Activated CD4-positive, alpha-beta T cell treated with anti-CD3 and anti-CD28 coated beads for 36 hours (primary cell): ENCODE data around the gene ZNF892. TPM values are rescaled to one million over a fixed set of nuclear protein-coding genes. Genes with fewer than 3 reads are reported as not detected.

Experiments used
- ATAC-seq: fragments of 200-7000 bp; cut with Tn5 transposase; one replicate; pipeline ENCODE4 v1.10.0; 2021; ENCODE audit warnings: mild to moderate bottlenecking, moderate library complexity
- CTCF ChIA-PET: fragments of 350-600 bp; sonication (Branson Sonifier 250); formaldehyde crosslinking; loops from one replicate; lab custom pipeline; 2021; ENCODE audit warnings: antibody characterized with exemption; lab: Charles Lee
- POLR2A ChIA-PET: fragments of 350-600 bp; sonication (Branson Sonifier 250); formaldehyde crosslinking; loops from one replicate; lab custom pipeline; 2021; ENCODE audit warnings: antibody characterized with exemption, inconsistent platforms; lab: Charles Lee
- DNase-seq: peaks from one replicate; pipeline ENCODE4 v3.0.0-alpha.2; 2020
- H3K27ac Mint-ChIP-seq: one replicate; pipeline ENCODE4 v1.8.0; 2021; ENCODE audit warnings: mixed read lengths
- H3K27me3 Mint-ChIP-seq: one replicate; pipeline ENCODE4 v1.8.0; 2021; ENCODE audit warnings: mixed read lengths
- H3K36me3 Mint-ChIP-seq: one replicate; pipeline ENCODE4 v1.8.0; 2021; ENCODE audit warnings: low read depth, mixed read lengths
- H3K4me1 Mint-ChIP-seq: one replicate; pipeline ENCODE4 v1.8.0; 2021; ENCODE audit warnings: mixed read lengths
- H3K4me3 Mint-ChIP-seq: one replicate; pipeline ENCODE4 v1.8.0; 2021; ENCODE audit warnings: mild to moderate bottlenecking, moderate library complexity, mixed read lengths
- H3K9me3 Mint-ChIP-seq: one replicate; pipeline ENCODE4 v1.8.0; 2021; ENCODE audit warnings: low read depth, mixed read lengths
- intact Hi-C, 2 experiments: fragments of 100-400 bp; cut with DNase I in 1 of 2; cut with micrococcal nuclease in 1 of 2; formaldehyde crosslinking; loops; one replicate each; pipeline versions ENCODE4 v1.14.2 to v1.15.1; 2022 to 2024; cut with DNase I, micrococcal nuclease
- total RNA-seq, 2 experiments: library from RNA; stranded (reverse); gene quantifications; one replicate each; pipeline ENCODE4 v1.2.3, GENCODE V29; 2021

The ZNF892 gene
- 1 to 10 TPM; 3.2 to 3.8 TPM for total RNA-seq

DNA sequence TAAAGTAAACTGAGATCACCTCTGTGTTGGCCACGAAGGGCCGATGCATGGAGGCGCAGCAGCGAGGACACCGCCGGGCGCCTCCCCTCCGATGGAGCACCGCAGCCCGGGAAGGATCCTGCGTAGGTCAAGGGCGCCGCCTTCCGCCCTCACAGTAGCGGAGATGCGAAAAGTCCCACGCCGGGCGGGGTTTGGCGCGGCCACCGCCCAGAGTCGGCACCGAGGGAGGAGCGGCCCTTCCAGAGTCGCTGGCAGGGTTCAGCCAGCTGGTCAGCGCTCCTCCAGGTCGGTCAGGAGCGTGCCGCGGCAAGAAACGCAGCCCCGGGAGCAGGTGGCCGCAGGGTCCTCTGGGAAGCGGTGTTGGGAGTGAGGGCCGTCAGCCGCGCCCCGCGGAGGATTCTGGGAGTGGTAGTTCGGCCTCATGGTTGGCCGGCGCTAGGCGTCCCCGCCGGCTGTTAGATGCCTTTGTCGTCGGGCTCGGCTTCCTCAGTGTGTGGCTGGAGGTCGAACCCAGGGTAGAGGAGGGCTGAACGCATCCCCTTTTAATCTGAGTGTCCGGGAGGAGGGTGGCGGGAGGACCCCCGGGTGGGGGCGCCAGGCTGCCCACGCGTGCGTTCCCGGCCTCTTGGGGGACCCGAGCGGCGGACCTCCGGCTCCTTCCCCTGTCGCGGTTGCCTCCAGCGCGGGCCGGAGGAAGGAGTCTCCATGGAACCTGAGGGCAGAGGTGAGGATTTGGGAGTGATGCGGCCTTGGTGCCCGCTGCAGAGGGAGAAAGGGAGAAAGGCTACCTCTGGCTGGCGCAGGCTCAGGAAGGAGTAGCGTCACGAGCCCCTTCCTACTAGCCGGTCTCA, at the start of gene ZNF892:
Gene ZNF892 (plus strand): TSS at position 411 of the 851 bp plus-strand sequence. CDS start 295 bp downstream, at position 706.
- Mint-ChIP-seq H3K9me3 (peaks cover 27% of the 10 kb centered on the region), H3K36me3 (peaks cover 39% of the 10 kb centered on the region), H3K4me1 (peaks cover 17% of the 10 kb centered on the region), H3K27me3 (no peaks in the 10 kb centered on the region), H3K27ac (peak within 1 kb of the TSS; percentile 68), H3K4me3 (peak within 1 kb of the TSS; percentile 87)
- DNase-seq (peak; percentile 91), ATAC-seq (peak; percentile 98)
- intact Hi-C loops, result loop anchor here (1.0 to 2.0 kb wide), 7 partner anchors 42 to 195 kb away; partner anchors contain the start of genes ZNF2 (in 2 of the 2), FAHD2A (in 1 of the 2) and ZNF514 (in 1 of the 2)
- ChIA-PET CTCF (no interaction called here), POLR2A (no interaction called here)

- ATAC-seq, result no peak
- Mint-ChIP-seq H3K27ac (no peak overlapping the region), H3K4me1 (peaks cover 7% of the 10 kb centered on the region), H3K36me3 (peaks cover 49% of the 10 kb centered on the region), H3K4me3 (peak overlapping the region; percentile 75), H3K27me3 (no peaks in the 10 kb centered on the region), H3K9me3 (peaks cover 14% of the 10 kb centered on the region)
- intact Hi-C loops, result loop anchor here in 1 of 2 experiments (5.0 kb wide), 1 partner anchor 81 kb away; no protein-coding TSS in a partner anchor
- DNase-seq, result no peak
- ChIA-PET CTCF (interaction anchor here (1.8 kb wide), 1 partner anchor 36 kb away, joined by 6 read pairs; no protein-coding TSS in a partner anchor), POLR2A (no interaction called here)
Observed at GRCh38 chr2:95158441-95158840, 48.9 kb upstream of the ZNF892 start.

- H3K4me1 Mint-ChIP-seq, result peaks cover 9% of the 10 kb centered on the region
- ATAC-seq (peak; percentile 65), DNase-seq (no peak)
- POLR2A ChIA-PET, result interaction anchor here (1.0 kb wide), 1 partner anchor 37 kb away, joined by 4 read pairs; no protein-coding TSS in a partner anchor
- CTCF ChIA-PET, result interaction anchor here (0.6 to 1.8 kb wide), 5 partner anchors 9 to 135 kb away, joined by 3 to 6 read pairs (median 3); no protein-coding TSS in a partner anchor
- no peaks in the 10 kb centered on the region for H3K27me3 Mint-ChIP-seq
- H3K36me3 Mint-ChIP-seq, result peaks cover 43% of the 10 kb centered on the region
- peak overlapping the region; percentile 75 for H3K4me3 Mint-ChIP-seq
- intact Hi-C loops, result loop anchor here (1.0 to 5.0 kb wide), 3 partner anchors 37 to 82 kb away; partner anchors contain the start of gene ZNF892 (in 1 of the 2)
- H3K9me3 Mint-ChIP-seq, result peaks cover 12% of the 10 kb centered on the region
- H3K27ac Mint-ChIP-seq, result peak overlapping the region; percentile 47
Observed at GRCh38 chr2:95158891-95159619, 48.3 kb upstream of the ZNF892 start.

DNA sequence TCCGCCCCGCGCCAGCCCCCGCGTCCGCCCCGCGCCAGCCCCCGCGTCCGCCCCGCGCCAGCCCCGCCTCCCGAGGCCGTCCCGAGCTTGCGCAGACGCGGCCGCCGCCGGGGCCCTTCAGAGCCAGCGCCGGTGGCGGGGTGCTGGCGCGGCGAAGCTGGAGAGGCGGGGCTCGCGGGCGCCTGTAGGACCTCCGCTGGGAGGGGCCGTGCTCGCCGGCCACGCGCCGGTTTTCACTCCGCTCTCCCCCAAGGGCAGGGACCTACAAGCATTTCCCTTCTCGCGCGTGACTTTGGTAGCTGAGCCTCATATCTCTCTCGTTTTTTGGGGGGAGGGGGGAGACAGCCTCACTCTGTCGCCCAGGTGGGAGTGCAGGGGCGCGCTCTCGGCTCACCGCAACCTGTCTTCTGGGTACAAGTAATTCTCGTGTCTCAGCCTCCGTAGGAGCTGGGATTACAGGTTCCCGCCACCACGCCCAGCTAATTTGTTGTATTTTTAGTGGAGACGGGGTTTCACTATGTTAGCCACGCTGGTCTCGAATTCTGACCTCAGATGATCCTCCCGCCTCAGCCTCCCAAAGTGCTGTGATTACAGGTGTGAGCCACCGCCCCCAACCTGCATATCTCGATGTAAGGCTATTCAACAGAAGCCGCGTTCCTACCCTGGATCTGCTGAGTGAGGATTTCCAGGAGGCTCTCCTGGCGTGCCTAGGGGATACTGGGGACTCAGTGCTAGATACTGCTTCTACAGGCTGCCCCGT, 47.5 kb upstream of the ZNF892 start, which contains the start of gene ZNF514:
Gene ZNF514 (minus strand): TSS at position 159 of the 760 bp plus-strand sequence. CDS start 6,595 bp downstream, outside the sequence.
- H3K27me3 Mint-ChIP-seq, result no peaks in the 10 kb centered on the region

DNA sequence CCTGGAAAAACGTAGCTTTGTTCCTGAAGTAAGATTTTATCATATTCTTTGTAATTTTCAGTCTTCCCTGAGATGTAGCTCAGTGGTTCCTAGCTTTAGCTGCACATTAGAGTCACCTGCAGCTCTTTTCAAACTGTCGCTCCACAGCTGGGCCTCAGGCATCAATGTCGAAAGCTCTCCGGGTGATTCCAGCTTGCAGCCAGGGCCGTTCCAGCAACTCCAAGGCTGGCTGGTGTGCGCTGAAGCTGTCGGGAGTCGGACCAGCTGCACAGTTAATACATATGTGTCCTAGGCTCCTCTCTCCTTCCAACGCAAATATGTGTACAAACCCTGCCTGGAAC, 42.3 kb upstream of the ZNF892 start:
- peaks cover 28% of the 10 kb centered on the region for H3K4me1 Mint-ChIP-seq
- H3K4me3 Mint-ChIP-seq, result peak overlapping the region; percentile 96
- no peaks in the 10 kb centered on the region for H3K9me3 Mint-ChIP-seq
- intact Hi-C loops, result loop anchor here (1.0 to 5.0 kb wide), 7 partner anchors 42 to 238 kb away; partner anchors contain the start of genes FAHD2A (in 2 of the 2) and ZNF892 (in 2 of the 2)
- ATAC-seq, result peak; percentile 8
- H3K27ac Mint-ChIP-seq, result peak overlapping the region; percentile 94
- H3K36me3 Mint-ChIP-seq, result peaks cover 27% of the 10 kb centered on the region
- no peak for DNase-seq
- ChIA-PET POLR2A (no interaction called here), CTCF (interaction anchor here (0.7 to 2.6 kb wide), 7 partner anchors 10 to 139 kb away, joined by 3 to 10 read pairs (median 5); partner anchors contain the start of gene MAL)
- no peaks in the 10 kb centered on the region for H3K27me3 Mint-ChIP-seq

More for the DNA sequence above, 47.5 kb upstream of the ZNF892 start, which contains the start of gene ZNF514:
- Mint-ChIP-seq H3K4me3 (peak within 1 kb of the TSS; percentile 81), H3K4me1 (peaks cover 15% of the 10 kb centered on the region), H3K9me3 (peaks cover 7% of the 10 kb centered on the region), H3K27ac (peak within 1 kb of the TSS; percentile 80), H3K36me3 (peaks cover 39% of the 10 kb centered on the region)
- intact Hi-C loops, result loop anchor here (1.0 to 5.0 kb wide), 3 partner anchors 38 to 83 kb away; partner anchors contain the start of gene ZNF892 (in 1 of the 2)
- POLR2A ChIA-PET, result interaction anchor here (1.0 kb wide), 1 partner anchor 37 kb away, joined by 4 read pairs; no protein-coding TSS in a partner anchor
- CTCF ChIA-PET, result interaction anchor here (0.6 to 1.8 kb wide), 5 partner anchors 9 to 136 kb away, joined by 3 to 6 read pairs (median 3); no protein-coding TSS in a partner anchor
- DNase-seq, result peak; percentile 85
- ATAC-seq, result peak; percentile 95

DNA sequence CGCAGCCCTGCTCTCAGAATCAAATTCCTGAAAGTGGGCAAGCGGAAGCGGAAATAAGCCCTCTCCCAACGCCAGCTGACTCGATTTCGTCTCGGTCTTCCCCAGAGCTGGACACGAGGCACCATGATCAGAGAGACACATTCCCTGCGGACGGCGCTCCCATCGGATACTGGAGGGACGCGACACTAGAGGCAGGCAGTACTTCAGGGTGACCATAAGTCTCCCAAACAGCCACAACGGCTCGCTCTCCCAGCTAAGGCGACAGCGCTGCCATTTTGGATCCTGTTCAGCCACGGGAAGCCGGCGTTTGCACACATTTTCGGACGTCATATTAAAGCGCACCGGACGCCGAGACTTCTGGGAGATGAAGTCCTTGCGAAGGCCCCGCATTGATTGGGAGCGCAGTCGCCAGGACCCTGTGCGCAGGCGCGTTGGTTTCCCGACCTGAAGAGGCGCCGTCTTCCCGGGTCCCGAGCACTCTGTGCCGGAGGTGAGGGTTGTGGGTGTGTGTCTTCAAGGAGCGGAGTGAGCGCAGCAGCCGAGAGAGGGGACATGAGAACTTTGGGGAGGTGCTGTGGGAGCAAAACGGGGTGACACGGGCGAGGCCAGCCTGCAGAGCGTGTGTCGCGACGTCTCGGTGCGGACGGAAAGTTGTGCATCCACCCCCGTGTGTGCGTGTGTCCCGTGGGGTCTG, 41.8 kb upstream of the ZNF892 start, which contains the start of gene ZNF2:
Gene ZNF2 (plus strand): TSS at position 439 of the 694 bp plus-strand sequence. CDS start 10,418 bp downstream, outside the sequence.
- CTCF ChIA-PET, result interaction anchor here (0.5 to 2.6 kb wide), 9 partner anchors 9 to 212 kb away, joined by 3 to 10 read pairs (median 5); partner anchors contain the start of gene MAL
- intact Hi-C loops, result loop anchor here (1.0 to 5.0 kb wide), 7 partner anchors 42 to 237 kb away; partner anchors contain the start of genes FAHD2A (in 2 of the 2) and ZNF892 (in 2 of the 2)
- ATAC-seq, result peak; percentile 98

GRCh38 chr2:95166065-95166763, 41.1 kb upstream of the ZNF892 start:
- peak overlapping the region; percentile 96 for H3K4me3 Mint-ChIP-seq
- no peaks in the 10 kb centered on the region for H3K9me3 Mint-ChIP-seq
- ATAC-seq (peak; percentile 7), DNase-seq (no peak)
- H3K27me3 Mint-ChIP-seq, result no peaks in the 10 kb centered on the region
- intact Hi-C loops, result loop anchor here in 1 of 2 experiments (5.0 kb wide), 1 partner anchor 144 kb away; no protein-coding TSS in a partner anchor
- ChIA-PET POLR2A (no interaction called here), CTCF (interaction anchor here (0.8 to 2.6 kb wide), 5 partner anchors 16 to 90 kb away, joined by 3 to 10 read pairs (median 5); partner anchors contain the start of gene MRPS5)
- peaks cover 23% of the 10 kb centered on the region for H3K4me1 Mint-ChIP-seq
- H3K36me3 Mint-ChIP-seq, result peaks cover 27% of the 10 kb centered on the region
- H3K27ac Mint-ChIP-seq, result peak overlapping the region; percentile 94

More for the DNA sequence above, 41.8 kb upstream of the ZNF892 start, which contains the start of gene ZNF2:
- H3K27ac Mint-ChIP-seq, result peak within 1 kb of the TSS; percentile 94
- H3K27me3 Mint-ChIP-seq, result no peaks in the 10 kb centered on the region
- no peaks in the 10 kb centered on the region for H3K9me3 Mint-ChIP-seq
- peak within 1 kb of the TSS; percentile 96 for H3K4me3 Mint-ChIP-seq
- DNase-seq, result peak; percentile 98
- peaks cover 23% of the 10 kb centered on the region for H3K4me1 Mint-ChIP-seq
- POLR2A ChIA-PET, result no interaction called here
- peaks cover 27% of the 10 kb centered on the region for H3K36me3 Mint-ChIP-seq

GRCh38 chr2:95171902-95172301, 35.4 kb upstream of the ZNF892 start:
- intact Hi-C loops, result no loop called here
- ATAC-seq (no peak), DNase-seq (no peak)
- peaks cover 15% of the 10 kb centered on the region for H3K36me3 Mint-ChIP-seq
- H3K27ac Mint-ChIP-seq, result no peak overlapping the region
- CTCF ChIA-PET, result no interaction called here
- no peaks in the 10 kb centered on the region for H3K9me3 Mint-ChIP-seq
- H3K4me1 Mint-ChIP-seq, result peaks cover 11% of the 10 kb centered on the region
- no peaks in the 10 kb centered on the region for H3K27me3 Mint-ChIP-seq
- H3K4me3 Mint-ChIP-seq, result no peak overlapping the region
- POLR2A ChIA-PET, result no interaction called here

DNA sequence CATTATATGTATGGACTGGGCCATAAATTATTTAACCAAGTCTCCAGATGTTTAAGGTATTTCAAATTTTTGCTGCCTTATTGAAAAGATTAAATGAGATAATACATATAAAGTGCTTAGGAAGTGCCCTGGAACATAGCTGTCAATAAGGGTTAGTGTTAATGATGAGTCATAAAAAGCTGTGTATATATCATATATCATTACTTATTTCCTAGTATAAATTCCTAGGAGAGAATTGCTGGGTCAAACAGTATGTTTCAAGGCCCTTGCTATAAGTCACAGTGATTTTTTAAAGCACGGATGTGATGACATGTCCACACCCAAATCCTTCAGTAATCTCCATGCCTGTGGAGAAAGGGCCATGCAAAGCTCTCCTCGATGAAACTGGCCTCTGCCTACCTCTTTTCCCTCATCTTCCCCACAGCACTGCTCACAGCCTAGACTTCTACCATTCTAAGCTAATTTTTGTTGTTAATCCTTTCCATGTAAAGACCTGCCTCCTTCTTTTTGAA, 33.2 kb upstream of the ZNF892 start:
- H3K27me3 Mint-ChIP-seq, result no peaks in the 10 kb centered on the region
- peaks cover 5% of the 10 kb centered on the region for H3K9me3 Mint-ChIP-seq
- intact Hi-C loops, result no loop called here
- peaks cover 25% of the 10 kb centered on the region for H3K36me3 Mint-ChIP-seq
- H3K4me3 Mint-ChIP-seq, result no peak overlapping the region
- DNase-seq (no peak), ATAC-seq (no peak)
- H3K27ac Mint-ChIP-seq, result no peak overlapping the region
- ChIA-PET CTCF (interaction anchor here (1.0 to 1.4 kb wide), 3 partner anchors 9 to 40 kb away, joined by 3 to 5 read pairs (median 3); partner anchors contain the start of gene ZNF2), POLR2A (no interaction called here)
- peaks cover 5% of the 10 kb centered on the region for H3K4me1 Mint-ChIP-seq
